GM23248 (cell line): ENCODE results near the gene CTRL.

Experiments
- EZH2 ChIP-seq: fragments of 200-600 bp; sonication (generic); IDR thresholded peaks from 2 replicates; pipeline ENCODE4 v1.6.1; 2018; ENCODE audit warnings: antibody characterized with exemption, mild to moderate bottlenecking; ENCODE audit not compliant: insufficient read depth, poor library complexity, severe bottlenecking
- EZH2phosphoT487 ChIP-seq: fragments of 200-600 bp; sonication (generic); IDR thresholded peaks from 2 replicates; pipeline ENCODE4 v1.6.1; 2018; ENCODE audit warnings: antibody characterized with exemption, moderate library complexity, mild to moderate bottlenecking, low read depth; ENCODE audit not compliant: insufficient read depth

DNA sequence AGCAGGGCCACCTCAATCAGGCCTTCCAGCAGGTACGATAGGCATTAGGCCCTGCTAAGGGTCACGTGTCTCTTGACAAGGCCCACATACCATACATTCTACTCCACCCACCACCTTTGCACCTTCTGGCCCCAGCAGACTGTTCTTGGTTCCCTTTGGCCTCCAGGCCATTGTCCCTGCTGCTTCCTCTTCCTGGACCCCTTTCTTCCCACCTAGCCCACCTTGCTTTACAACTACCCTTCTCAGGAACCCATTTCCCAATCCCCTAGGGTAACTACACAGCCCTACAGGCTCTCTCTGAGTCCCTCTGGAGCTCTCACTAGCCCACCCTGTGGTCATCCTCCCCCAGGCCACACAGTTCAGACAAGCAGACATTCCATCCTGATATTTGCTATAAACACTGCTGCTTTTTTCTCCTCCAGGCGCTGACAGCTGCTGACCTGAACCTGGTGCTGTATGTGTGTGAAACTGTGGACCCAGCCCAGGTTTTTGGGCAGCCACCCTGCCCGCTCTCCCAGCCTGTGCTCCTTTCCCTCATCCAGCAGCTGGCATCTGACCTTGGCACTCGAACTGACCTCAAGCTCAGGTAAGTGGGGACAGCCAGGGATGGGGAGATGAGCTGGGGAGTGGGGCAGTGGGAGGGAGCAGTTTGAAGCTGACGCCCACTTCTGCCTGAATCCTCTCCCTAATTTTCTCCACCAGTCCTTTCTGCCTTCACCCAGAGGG lies 48.4 kb downstream of the CTRL start:
- no peak for TF ChIP-seq EZH2phosphoT487
- no peak for TF ChIP-seq EZH2
